ENCODE measurements around the gene SOBP.

Gene SOBP

DNA sequence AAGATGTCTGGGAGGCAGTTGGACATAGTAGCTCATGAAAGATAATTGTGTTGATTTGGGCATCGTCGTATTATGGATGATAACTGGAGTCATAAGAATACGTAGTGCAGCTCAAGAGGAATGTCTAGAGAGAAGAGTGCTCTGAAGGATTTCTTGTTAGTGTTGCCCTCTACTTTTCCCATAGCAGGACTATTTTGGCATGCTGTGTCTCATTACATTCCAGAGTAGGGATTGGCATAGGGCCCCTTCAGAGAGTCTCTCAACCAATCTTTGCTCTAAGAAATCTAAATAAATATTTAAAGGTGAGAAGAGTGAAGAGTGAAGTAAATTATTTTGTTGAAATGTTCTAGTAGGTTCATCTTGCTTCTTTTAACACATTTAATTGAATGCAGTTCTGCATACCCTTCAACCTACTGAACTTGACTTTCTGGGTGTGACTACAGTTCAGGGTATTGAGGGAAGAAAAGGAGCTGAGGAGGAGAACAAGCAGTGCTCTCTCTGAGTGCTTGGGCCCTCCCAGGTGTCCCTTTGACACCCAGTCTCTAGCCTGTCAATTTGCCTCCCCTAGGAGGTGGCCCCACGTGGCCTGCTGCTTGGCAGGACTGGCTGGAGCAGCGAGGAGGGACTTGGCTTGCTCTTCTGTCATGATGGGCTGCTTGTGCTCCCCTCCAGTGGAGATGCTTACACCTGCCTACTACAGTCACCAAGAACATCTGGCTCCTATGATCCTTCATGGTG is 33.3 kb downstream of the SOBP start:
- no peak for DNase-seq

DNA sequence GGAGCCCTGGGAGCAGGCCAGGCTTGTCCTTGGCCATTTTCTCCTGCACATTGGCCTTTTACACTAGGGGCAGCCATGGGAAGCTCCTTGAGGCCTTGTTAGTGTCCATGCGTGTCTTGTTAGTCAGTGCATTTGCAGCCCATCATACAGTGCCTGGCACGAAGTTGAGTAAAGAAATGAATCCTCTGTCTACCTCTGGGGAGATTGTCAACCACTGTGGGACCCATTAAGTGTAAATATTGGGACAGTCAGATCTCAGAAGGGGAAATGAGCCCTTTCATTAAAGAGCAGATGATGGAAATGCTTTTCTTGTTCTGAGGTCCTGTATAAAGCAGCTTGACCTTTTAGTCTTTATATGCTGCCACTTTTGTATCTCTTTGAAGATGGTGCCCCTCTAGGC is 33.9 kb downstream of the SOBP start:
- no peak for DNase-seq

DNA sequence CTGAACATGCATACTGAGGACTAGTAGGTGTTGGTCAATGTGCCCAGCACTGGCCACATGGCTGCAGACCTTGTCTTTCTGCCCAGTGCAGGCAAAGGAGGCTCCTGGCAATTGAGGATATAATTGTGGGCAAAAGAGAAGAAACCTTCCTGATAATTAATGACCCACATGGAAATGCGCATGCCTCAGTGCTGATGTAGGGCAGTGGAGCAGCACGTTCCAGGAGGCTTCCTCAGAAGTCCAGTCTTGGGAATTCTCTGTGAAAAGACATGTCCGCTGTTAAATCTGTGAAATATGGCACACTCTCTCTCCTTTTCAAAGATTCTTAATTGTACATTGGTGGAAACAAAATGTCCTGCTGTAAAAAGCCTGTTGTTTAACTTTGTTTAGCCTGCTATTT is 34.7 kb downstream of the SOBP start:
- DNase-seq, result no peak

GRCh38 chr6:107531868-107532267 is 42.0 kb downstream of the SOBP start:
- DNase-seq, result no peak

DNA sequence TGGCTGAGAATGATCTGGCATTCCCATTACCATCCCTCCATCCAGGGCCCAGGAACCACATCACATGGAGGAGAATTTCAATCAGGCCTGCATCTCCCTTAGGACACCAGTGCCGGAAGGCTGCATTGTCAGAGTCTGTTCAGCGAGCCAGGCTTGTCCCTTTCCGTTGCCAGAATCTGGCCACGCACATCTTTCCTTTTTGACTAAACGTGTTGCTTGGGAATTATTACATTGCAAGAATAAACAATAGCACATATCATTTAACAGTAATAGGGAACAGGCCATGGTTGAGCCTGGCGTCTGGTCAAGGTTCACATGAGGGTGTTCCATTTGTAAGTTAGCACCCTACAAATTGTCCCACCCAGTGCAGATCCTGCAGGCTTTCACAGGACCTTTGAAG is 42.8 kb downstream of the SOBP start:
- no peak for DNase-seq

GRCh38 chr6:107533415-107534059 is 43.6 kb downstream of the SOBP start:
- no peak for DNase-seq

- no peak for DNase-seq
Observed at GRCh38 chr6:107534571-107535141, 44.7 kb downstream of the SOBP start.

DNA sequence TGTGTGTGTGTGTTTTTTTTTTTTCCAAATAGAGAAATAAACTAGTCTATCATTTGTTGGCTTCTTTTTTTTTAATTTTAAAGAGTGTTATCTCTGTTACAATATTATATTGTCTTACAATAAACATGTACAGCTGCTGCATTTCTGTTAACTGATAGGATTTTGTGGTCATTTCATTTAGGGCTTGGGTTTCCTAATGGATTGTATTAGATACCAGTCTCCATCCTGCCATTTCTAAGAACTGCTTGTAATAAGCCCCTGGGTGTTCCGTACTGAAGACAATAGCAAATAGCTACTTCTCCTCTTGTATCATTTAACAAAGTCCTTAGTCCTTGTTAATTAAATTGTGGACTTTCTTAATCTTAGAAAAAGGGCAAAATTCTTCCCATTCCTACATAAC is 45.7 kb downstream of the SOBP start:
- DNase-seq, result no peak

DNA sequence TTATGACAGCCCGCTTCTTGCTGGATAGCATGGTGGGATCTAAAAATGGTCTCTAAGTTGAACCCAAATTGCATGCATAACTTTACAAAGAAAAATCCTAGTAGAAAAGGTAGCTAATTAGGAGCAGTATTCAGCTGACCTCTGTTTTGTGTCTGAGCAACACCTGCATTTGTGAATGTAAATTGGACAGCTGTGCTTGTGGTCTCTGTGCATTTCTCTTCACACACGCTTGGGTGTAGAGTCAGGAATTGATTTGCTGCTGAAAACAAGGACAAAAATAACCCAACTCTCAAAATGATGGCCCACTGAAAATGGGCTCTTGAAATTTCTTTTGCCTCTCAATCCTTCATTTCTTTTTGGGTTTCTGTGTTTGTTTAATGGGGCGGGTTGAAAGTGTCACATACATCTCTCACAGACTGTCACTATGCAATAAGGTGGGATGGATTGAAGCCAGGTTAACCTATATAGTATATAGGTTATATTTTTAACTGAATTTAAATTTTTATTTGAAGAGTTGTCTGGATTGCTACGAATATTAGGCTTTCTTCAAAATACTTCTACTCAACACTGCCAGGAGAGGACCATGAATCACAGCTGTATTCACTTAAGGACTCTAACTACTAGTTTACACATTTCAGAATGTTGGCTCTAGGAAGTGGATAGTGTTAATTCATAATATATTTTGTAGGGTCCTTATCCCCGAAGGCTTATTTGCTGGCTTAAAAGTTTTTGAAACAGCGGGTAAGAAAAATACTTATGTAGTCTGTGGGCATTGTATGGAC is 46.5 kb downstream of the SOBP start:
- DNase-seq, result no peak

DNA sequence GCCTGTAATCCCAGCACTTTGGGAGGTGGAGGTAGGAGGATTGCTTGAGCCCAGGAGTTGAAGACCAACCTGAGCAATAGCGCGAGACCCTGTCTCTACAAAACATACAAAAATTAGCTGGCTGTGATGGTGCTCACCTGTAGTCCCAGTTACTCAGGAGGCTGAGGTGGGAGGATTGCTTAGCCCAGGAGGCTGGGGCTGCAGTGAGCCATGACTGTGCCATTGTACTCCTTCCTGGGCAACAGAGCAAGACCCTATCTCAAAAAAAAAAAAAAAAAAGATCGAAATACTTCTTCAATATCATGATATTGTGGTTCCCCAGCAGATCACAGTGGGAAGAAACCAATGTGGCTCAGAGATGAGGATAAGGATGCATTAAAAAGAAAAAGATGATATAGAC is 47.6 kb downstream of the SOBP start:
- no peak for DNase-seq

- DNase-seq, result no peak
Observed at GRCh38 chr6:107538856-107539387, 49.0 kb downstream of the SOBP start.

GRCh38 chr6:107539409-107539808 is 49.5 kb downstream of the SOBP start:
- DNase-seq, result no peak

DNA sequence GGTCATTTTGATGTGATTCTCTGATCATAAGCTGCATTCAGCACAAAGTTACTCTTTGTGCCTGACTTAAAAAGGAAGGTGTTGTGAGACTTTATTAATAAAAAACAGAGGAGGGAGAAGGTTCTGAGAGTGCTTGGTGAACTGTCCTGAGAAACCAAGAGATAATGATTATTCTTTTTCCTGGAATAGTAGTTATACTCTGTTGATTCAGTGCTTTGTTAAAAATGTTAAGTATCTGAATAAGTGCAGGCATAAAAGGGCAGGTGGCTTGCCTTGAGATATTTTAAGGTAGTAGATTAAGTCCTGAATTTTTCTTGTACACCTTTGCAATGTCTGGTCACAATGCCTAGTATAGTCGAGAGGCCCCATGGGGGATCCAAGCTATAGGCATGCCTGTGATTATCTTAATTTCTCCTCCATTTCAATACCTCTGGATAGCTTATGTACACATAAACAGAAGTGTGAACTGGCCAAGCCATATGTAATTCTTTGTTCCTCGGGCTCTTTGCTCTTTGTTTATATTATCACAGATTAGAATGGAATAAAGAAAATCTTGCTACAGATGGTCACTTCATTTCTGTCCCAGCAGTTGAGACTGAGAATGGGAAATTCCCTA is 50.0 kb downstream of the SOBP start:
- DNase-seq, result no peak

DNA sequence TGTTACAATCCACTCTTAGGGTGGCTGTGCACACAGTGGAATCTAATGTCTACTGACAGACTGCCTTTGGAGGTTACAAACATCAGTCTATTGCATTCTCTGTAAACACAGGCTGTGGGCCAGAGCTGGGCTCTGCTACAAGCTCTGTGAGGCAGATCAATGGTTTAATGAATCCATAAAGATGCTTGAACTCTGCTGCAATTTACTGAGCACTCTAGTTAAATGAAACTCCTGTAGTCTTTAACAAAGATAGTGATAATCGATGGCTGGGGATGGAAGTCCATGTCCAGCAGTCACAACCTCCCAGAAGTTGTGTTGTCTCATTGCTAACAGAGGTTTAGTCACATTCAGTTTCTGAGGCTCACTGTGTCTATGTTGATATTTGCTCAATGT is 50.5 kb downstream of the SOBP start:
- DNase-seq, result no peak

GRCh38 chr6:107542192-107542668 is 52.3 kb downstream of the SOBP start:
- DNase-seq, result no peak

- no peak for DNase-seq
Observed at GRCh38 chr6:107543088-107543487, 53.2 kb downstream of the SOBP start.

- DNase-seq, result no peak
Observed at GRCh38 chr6:107543567-107543966, 53.6 kb downstream of the SOBP start.

DNA sequence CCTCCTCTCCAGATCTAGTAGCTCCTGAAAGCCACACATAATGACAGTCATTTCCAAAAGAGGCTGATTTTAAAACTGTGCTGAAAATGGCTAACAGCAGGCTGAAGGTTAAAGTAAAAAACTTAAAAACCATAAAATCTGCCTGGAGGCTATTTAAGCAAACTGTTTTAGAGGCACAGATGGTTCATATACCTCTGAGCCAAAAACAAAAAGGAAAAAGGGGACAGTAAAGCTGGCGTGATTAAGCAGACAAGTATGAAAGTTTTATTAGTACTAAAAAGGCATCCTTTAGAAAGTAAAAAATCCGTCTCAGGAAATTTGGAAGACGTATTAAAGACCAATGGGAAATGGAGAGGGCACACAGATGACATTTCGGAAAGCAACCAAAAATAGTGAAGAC is 55.8 kb downstream of the SOBP start:
- no peak for DNase-seq

- DNase-seq, result no peak
Observed at GRCh38 chr6:107546691-107547450, 57.0 kb downstream of the SOBP start.

- DNase-seq, result no peak
Observed at GRCh38 chr6:107547451-107547840, 57.5 kb downstream of the SOBP start.

GRCh38 chr6:107550241-107550840 is 60.4 kb downstream of the SOBP start:
- DNase-seq, result no peak

DNA sequence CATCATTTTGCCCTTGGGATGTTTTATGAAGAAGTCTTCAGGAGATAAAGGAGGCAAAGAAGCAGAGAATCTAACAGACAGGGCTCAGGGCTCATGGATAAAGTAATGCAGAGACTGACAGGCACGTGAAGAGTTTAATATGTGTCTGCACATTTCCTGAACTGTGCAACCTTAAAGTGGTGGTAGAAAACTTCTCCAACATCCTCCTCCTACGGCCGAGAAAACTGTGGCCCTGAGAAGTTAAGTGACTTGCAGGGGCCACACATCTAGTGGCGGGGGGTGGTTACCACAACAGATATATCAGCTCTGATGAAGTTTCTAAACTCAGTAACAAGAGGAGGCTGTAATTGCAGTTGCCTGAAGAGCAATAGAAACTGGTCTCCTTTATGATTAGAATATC is 61.0 kb downstream of the SOBP start:
- no peak for DNase-seq
